Fibroblast of lung (primary cell): ENCODE data around the gene SEC14L3. TPM values are rescaled to one million over a fixed set of nuclear protein-coding genes. Genes with fewer than 3 reads are reported as not detected.

Source experiments
- DNase-seq, 2 donors: peaks; one replicate each; pipeline versions ENCODE4 v3.0.0 to v3.0.0-alpha.2; 2010; ENCODE audit warnings: low read depth in 2 of 2
- H2AFZ ChIP-seq: 2 replicates; pipeline ENCODE4 v1.5.1; 2012; ENCODE audit warnings: low read length, control low read depth, inconsistent platforms
- H3K27ac ChIP-seq: 2 replicates; pipeline ENCODE4 v1.5.1; 2011; ENCODE audit warnings: low read length, control low read depth; ENCODE audit not compliant: insufficient read depth
- H3K27me3 ChIP-seq: 2 replicates; pipeline ENCODE4 v1.5.1; 2011; ENCODE audit warnings: mild to moderate bottlenecking, low read length; ENCODE audit not compliant: control insufficient read depth, insufficient read depth
- H3K36me3 ChIP-seq: 2 replicates; pipeline ENCODE4 v1.5.1; 2011; ENCODE audit warnings: low read length; ENCODE audit not compliant: control insufficient read depth, insufficient read depth
- H3K4me1 ChIP-seq: 2 replicates; pipeline ENCODE4 v1.5.1; 2011; ENCODE audit warnings: low read length; ENCODE audit not compliant: control insufficient read depth, insufficient read depth; ENCODE audit errors: extremely low read depth
- H3K4me2 ChIP-seq: 2 replicates; pipeline ENCODE4 v1.5.1; 2011; ENCODE audit warnings: low read length, control low read depth; ENCODE audit not compliant: insufficient read depth; ENCODE audit errors: extremely low read depth
- H3K4me3 ChIP-seq, 4 experiments: fragments of 200-600 bp in 1 of 4; sonication (generic) in 1 of 4; replicated peaks in 1 of 4; 2 replicates each; pipeline ENCODE4 v1.5.1; 2011 to 2016; ENCODE audit warnings: low read length in 4 of 4, low read depth in 3 of 4, mild to moderate bottlenecking in 3 of 4, control low read depth in 2 of 4, inconsistent platforms in 1 of 4, mixed read lengths in 1 of 4; ENCODE audit not compliant: insufficient read depth in 1 of 4; ENCODE audit errors: control extremely low read depth in 1 of 4
- H3K79me2 ChIP-seq: 2 replicates; pipeline ENCODE4 v1.5.1; 2012; ENCODE audit warnings: mild to moderate bottlenecking, low read length, inconsistent platforms; ENCODE audit not compliant: control insufficient read depth, insufficient read depth
- H3K9ac ChIP-seq: 2 replicates; pipeline ENCODE4 v1.5.1; 2011; ENCODE audit warnings: mild to moderate bottlenecking, low read length, control low read depth; ENCODE audit not compliant: insufficient read depth
- H3K9me3 ChIP-seq: 2 replicates; pipeline ENCODE4 v1.5.1; 2012; ENCODE audit warnings: low read depth, low read length; ENCODE audit not compliant: control insufficient read depth, insufficient read depth
- H4K20me1 ChIP-seq: 2 replicates; pipeline ENCODE4 v1.5.1; 2011; ENCODE audit warnings: low read length; ENCODE audit not compliant: control insufficient read depth, insufficient read depth; ENCODE audit errors: extremely low read depth
- EZH2 ChIP-seq: IDR thresholded peaks from 2 replicates; pipeline ENCODE4 v1.5.1; 2012; ENCODE audit warnings: low read length, control low read depth, mild to moderate bottlenecking; ENCODE audit errors: missing control alignments
- polyA plus RNA-seq, 2 donors: library from polyadenylated mRNA; depleted of rRNA in 1 of 2; stranded (reverse) in 1 of 2; unstranded in 1 of 2; fragments of >200 nt; gene quantifications; 2 replicates each; pipeline ENCODE4 v1.2.1, GENCODE V29; 2011 to 2012; ENCODE audit warnings: missing spikeins in 1 of 2
- total RNA-seq: library from RNA; depleted of rRNA; stranded (reverse); fragments of >200 nt; gene quantifications from 2 replicates; pipeline ENCODE4 v1.2.1, GENCODE V29; 2014
- TF ChIP-seq, protein P1 (sequence below), 2 donors: IDR thresholded peaks in 1 of 2; conservative IDR thresholded peaks in 1 of 2; 1 replicate in 1 of 2; 2 replicates in 1 of 2; pipeline ENCODE4 v1.5.1; 2011 to 2012; ENCODE audit warnings: low read length in 2 of 2, control low read depth in 1 of 2, inconsistent platforms in 1 of 2, low read depth in 1 of 2, mild to moderate bottlenecking in 1 of 2

SEC14L3 gene
- total and polyA plus RNA-seq, 2 donors (not counting 1 experiment from before 2014, with no cell fraction given) = not detected

DNA sequence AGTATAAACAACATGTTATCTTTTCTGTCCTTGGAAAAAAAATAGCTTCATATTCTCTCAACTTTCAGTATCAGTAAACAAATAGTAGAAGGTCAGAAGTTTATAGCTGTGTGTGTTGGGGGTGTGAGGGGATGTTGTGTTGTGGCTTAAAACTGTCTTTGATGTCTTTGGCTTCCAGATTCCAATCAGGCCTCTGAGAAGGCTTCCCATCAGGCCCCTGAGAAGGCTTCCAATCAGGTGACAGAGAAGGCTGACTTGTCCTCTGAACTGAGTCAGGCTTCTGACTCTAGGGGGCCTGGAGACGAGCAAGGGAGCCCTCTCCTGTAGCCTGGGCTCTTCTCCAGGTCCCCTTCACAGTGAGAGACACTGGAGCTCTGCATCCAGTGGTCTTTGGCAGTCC is 37.0 kb downstream of the SEC14L3 start:
- Histone ChIP-seq H3K36me3 (no peaks in the 10 kb centered on the region), H3K4me2 (no peak overlapping the region), H3K9me3 (no peaks in the 10 kb centered on the region), H3K4me3 (no peak overlapping the region), H4K20me1 (no peaks in the 10 kb centered on the region), H3K27me3 (no peaks in the 10 kb centered on the region), H3K79me2 (no peaks in the 10 kb centered on the region), H3K4me1 (no peaks in the 10 kb centered on the region), H3K9ac (no peak overlapping the region), H2AFZ (no peak overlapping the region), H3K27ac (no peak overlapping the region)
- no peak for TF ChIP-seq EZH2
- TF ChIP-seq, protein P1, sequence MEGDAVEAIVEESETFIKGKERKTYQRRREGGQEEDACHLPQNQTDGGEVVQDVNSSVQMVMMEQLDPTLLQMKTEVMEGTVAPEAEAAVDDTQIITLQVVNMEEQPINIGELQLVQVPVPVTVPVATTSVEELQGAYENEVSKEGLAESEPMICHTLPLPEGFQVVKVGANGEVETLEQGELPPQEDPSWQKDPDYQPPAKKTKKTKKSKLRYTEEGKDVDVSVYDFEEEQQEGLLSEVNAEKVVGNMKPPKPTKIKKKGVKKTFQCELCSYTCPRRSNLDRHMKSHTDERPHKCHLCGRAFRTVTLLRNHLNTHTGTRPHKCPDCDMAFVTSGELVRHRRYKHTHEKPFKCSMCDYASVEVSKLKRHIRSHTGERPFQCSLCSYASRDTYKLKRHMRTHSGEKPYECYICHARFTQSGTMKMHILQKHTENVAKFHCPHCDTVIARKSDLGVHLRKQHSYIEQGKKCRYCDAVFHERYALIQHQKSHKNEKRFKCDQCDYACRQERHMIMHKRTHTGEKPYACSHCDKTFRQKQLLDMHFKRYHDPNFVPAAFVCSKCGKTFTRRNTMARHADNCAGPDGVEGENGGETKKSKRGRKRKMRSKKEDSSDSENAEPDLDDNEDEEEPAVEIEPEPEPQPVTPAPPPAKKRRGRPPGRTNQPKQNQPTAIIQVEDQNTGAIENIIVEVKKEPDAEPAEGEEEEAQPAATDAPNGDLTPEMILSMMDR (conservative IDR thresholded peaks at IDR 0.05 in 1 of 2, IDR thresholded peaks at IDR 0.05 in 1 of 2; ENCODE audit: low read depth in 1 of 2, low read length in 2 of 2) = no peak
- DNase-seq = no peak

DNA sequence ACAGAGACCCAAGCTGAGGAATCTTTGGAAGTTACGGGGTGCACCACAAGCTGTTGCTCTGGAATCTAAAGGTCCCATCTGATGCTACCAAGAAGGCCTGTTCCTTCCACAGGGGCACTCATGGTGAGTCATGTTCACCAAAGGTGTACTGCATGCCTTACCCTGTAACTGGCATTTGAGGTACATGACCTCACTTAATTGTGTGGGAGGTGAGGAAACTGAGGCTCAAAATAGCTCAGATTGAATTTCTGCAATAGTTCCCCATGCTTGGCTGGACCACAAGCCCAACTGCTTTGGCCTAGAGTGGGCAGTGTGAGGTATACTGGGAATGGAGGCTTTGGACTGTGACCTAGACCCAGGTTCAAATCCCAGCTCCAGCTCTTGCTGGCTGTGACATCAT is 38.0 kb downstream of the SEC14L3 start:
- H3K27ac ChIP-seq = no peak overlapping the region
- no peak overlapping the region for H3K4me3 ChIP-seq
- H3K9me3 ChIP-seq = no peaks in the 10 kb centered on the region
- no peak for TF ChIP-seq EZH2
- TF ChIP-seq, protein P1 (conservative IDR thresholded peaks at IDR 0.05 in 1 of 2, IDR thresholded peaks at IDR 0.05 in 1 of 2; ENCODE audit: low read depth in 1 of 2, low read length in 2 of 2) = no peak
- no peaks in the 10 kb centered on the region for H4K20me1 ChIP-seq
- no peak overlapping the region for H3K9ac ChIP-seq
- no peaks in the 10 kb centered on the region for H3K27me3 ChIP-seq
- H3K4me1 ChIP-seq = no peaks in the 10 kb centered on the region
- H3K4me2 ChIP-seq = no peak overlapping the region
- no peak overlapping the region for H2AFZ ChIP-seq
- no peak for DNase-seq
- no peaks in the 10 kb centered on the region for H3K79me2 ChIP-seq
- H3K36me3 ChIP-seq = no peaks in the 10 kb centered on the region

DNA sequence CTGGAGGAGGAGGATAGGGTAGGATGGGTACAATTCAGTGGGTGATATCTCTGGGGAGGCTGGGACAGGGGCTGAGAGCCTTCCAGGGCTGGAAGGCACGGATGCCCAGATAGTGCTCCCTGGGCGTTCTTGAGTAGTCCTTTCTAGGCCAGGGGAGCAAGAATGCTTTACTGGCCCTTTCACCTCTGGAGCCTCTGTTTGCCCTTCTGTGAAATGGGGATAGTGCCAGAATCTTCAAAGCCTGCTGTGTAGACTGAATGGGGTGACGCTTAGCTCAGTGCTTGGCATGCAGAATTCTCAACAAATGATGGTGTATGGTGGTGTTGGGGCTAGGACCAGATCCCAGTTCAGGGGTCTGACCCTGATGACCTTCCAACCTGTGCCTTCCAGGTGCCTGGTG is 38.6 kb downstream of the SEC14L3 start:
- H4K20me1 ChIP-seq = no peaks in the 10 kb centered on the region
- H3K9ac ChIP-seq = no peak overlapping the region
- H3K27me3 ChIP-seq = no peaks in the 10 kb centered on the region
- H3K79me2 ChIP-seq = no peaks in the 10 kb centered on the region
- H3K9me3 ChIP-seq = no peaks in the 10 kb centered on the region
- H3K4me1 ChIP-seq = no peaks in the 10 kb centered on the region
- H3K36me3 ChIP-seq = no peaks in the 10 kb centered on the region
- H3K4me3 ChIP-seq = no peak overlapping the region
- no peak overlapping the region for H2AFZ ChIP-seq
- no peak overlapping the region for H3K27ac ChIP-seq
- no peak for TF ChIP-seq EZH2
- TF ChIP-seq, protein P1 (conservative IDR thresholded peaks at IDR 0.05 in 1 of 2, IDR thresholded peaks at IDR 0.05 in 1 of 2; ENCODE audit: low read depth in 1 of 2, low read length in 2 of 2) = no peak
- H3K4me2 ChIP-seq = no peak overlapping the region
- DNase-seq = no peak
